Tibial nerve (tissue), 4 donors: Measurements from ENCODE around the gene SLC16A6. TPM values are rescaled to one million over a fixed set of nuclear protein-coding genes. Genes with fewer than 3 reads are reported as not detected.
A peak's percentile ranks its signal among the peaks of the same experiment; 100 is the strongest.

Source experiments
- DNase-seq, 2 donors: peaks; one replicate each; pipeline ENCODE4 v3.0.0-alpha.2; 2019; ENCODE audit warnings: low spot score in 2 of 2
- H3K27ac ChIP-seq, 4 donors: fragments of 200-600 bp; sonication (generic) in 3 of 4; one replicate each; pipeline ENCODE4 v1.5.1; 2017 to 2019; ENCODE audit warnings: mild to moderate bottlenecking in 1 of 4
- H3K27me3 ChIP-seq, 2 donors: fragments of 200-600 bp; sonication (generic) in 1 of 2; one replicate each; pipeline versions ENCODE4 v1.5.1 to v1.6.0; 2017 to 2019
- H3K36me3 ChIP-seq, 3 donors: fragments of 200-600 bp; sonication (generic); one replicate each; pipeline ENCODE4 v1.5.1; 2018 to 2019
- H3K4me1 ChIP-seq, 4 donors: fragments of 200-600 bp; sonication (generic) in 3 of 4; one replicate each; pipeline ENCODE4 v1.5.1; 2017 to 2019
- H3K4me3 ChIP-seq, 4 donors: fragments of 200-600 bp; sonication (generic) in 3 of 4; one replicate each; pipeline ENCODE4 v1.5.1; 2017 to 2019; ENCODE audit warnings: mild to moderate bottlenecking in 1 of 4, moderate library complexity in 1 of 4
- H3K9me3 ChIP-seq, 4 donors: fragments of 200-600 bp; sonication (generic) in 3 of 4; one replicate each; pipeline ENCODE4 v1.5.1; 2017 to 2019
- CTCF ChIP-seq, 5 experiments: fragments of 200-600 bp in 3 of 5; fragments of 450-650 bp in 2 of 5; sonication (generic) in 3 of 5; IDR thresholded peaks; one replicate each; pipeline ENCODE4 v1.5.1; 2016 to 2019; ENCODE audit warnings: antibody characterized with exemption in 5 of 5, mild to moderate bottlenecking in 3 of 5, moderate library complexity in 2 of 5
- EP300 ChIP-seq, 2 donors: sonication (generic); formaldehyde crosslinking; IDR thresholded peaks; one replicate each; pipeline ENCODE4 v1.6.1; 2017; ENCODE audit warnings: antibody characterized with exemption in 2 of 2, mild to moderate bottlenecking in 1 of 2
- POLR2A ChIP-seq, 2 donors: fragments of 450-650 bp; IDR thresholded peaks; one replicate each; pipeline ENCODE4 v1.6.1; 2017; ENCODE audit warnings: antibody characterized with exemption in 2 of 2, mild to moderate bottlenecking in 2 of 2, moderate library complexity in 2 of 2
- WGBS, 2 donors: methylation state at CpG; one replicate each; pipeline ENCODE4 v1.1.5; 2018; 5-methylcytosine and 5-hydroxymethylcytosine counted together
- total RNA-seq, 4 donors: library from RNA; depleted of rRNA; stranded (reverse); fragments of >200 nt; gene quantifications; one replicate each; pipeline ENCODE4 v1.1.0, GENCODE V29; 2016

SLC16A6 gene
- total RNA-seq, 4 donors from 2014 or later = 0.20 to 0.90 TPM; not detected in 2

DNA sequence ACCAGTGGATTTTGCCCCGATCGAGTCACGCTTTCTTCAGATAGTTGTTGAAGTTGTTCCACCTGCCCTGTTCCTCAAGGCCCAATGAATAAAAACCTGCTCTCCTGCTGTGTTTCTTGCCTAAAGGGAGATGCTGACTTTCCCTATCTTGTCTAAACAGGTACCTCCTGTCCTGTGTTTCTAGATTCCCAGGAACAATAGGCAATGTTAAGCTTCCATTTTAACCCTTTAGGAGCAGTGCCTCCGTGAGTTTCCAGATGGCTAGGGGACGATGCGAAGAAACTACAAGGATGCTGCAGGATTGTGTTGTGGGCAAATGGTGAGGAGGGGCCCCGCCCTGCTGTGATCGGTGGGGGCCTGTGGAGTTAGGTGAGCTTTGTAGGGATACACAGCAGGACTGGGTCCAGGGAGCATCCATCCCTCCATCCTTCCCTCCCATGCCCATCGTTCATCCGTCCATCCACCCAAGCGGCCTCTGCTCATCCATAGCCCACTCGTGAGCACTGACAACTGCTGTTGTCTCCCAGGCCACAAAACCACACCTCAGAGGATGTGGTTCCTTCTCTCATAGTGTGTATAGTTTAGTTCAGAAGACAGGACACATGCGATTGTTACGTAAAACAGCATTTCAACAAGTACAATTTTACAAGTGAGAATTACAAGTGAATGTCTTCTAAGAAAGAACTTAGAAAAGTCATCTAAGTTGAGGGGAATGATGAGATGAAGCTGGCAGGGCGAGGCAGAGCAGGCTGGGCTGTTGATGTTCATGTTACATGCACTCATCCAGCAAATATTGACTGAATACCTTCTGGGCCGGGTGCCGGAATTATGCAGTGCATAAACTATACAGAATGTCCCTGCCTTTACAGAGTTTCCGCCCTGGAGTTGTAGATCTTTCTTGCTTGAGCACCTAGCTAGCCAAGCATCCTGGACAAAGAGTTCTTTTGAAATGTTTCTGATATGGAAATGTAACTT is 5.6 kb upstream of the SLC16A6 start:
- no peak overlapping the region for H3K4me3 ChIP-seq
- peaks cover 0 to 5% (median 0%) of the 10 kb centered on the region in 4 donors for H3K9me3 ChIP-seq
- DNase-seq = no peak
- H3K4me1 ChIP-seq = peaks cover 0 to 15% (median 8%) of the 10 kb centered on the region in 4 donors
- TF ChIP-seq EP300 (IDR thresholded peaks at IDR 0.05) (no peak), POLR2A (IDR thresholded peaks at IDR 0.05) (no peak), CTCF (IDR thresholded peaks at IDR 0.05) (no peak)
- peak overlapping the region in 1 of 4 donors; percentile 43 for H3K27ac ChIP-seq
- H3K36me3 ChIP-seq = no peaks in the 10 kb centered on the region
- H3K27me3 ChIP-seq = peaks cover 0 to 25% of the 10 kb centered on the region in 2 donors
- 87 to 92% methylated on average over 18 of the region's 18 CpGs for WGBS, 2 donors

- WGBS, 2 donors = 85 to 90% methylated on average over 7 of the region's 7 CpGs
- H3K27me3 ChIP-seq = peaks cover 0 to 31% of the 10 kb centered on the region in 2 donors
Observed at GRCh38 chr17:68295086-68295485, 4.2 kb upstream of the SLC16A6 start.

DNA sequence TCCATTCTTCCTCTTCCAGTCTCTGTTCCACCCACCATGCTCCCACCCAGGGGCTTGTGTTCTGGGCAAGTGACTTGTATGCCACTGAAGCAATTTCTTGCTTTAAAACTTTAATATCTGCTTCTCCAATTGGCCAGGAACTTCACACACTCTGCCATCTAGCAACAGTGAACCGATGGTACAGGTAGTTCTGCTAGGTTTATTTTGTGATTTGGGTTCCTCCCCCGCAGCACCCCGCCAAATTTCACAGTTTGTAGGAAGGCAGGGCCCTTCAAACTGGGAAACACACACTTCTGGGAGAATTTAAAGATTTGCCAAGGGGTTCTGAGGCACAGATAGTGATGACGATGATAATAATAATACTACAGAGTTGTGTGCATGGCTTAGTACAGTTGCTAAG is 3.7 kb upstream of the SLC16A6 start:
- Histone ChIP-seq H3K27me3 (peaks cover 0 to 35% of the 10 kb centered on the region in 2 donors), H3K9me3 (peaks cover 0 to 5% (median 0%) of the 10 kb centered on the region in 4 donors), H3K4me1 (peaks cover 0 to 31% (median 12%) of the 10 kb centered on the region in 4 donors), H3K36me3 (no peaks in the 10 kb centered on the region), H3K4me3 (no peak overlapping the region), H3K27ac (no peak overlapping the region)
- DNase-seq = no peak
- no peak for TF ChIP-seq CTCF (IDR thresholded peaks at IDR 0.05)
- TF ChIP-seq POLR2A (IDR thresholded peaks at IDR 0.05) = no peak
- TF ChIP-seq EP300 (IDR thresholded peaks at IDR 0.05) = no peak
- WGBS, 2 donors = 86 to 95% methylated on average over 4 of the region's 4 CpGs

More at GRCh38 chr17:68295086-68295485, 4.2 kb upstream of the SLC16A6 start:
- H3K36me3 ChIP-seq = no peaks in the 10 kb centered on the region
- H3K4me3 ChIP-seq = no peak overlapping the region
- H3K27ac ChIP-seq = no peak overlapping the region
- peaks cover 0 to 5% (median 0%) of the 10 kb centered on the region in 4 donors for H3K9me3 ChIP-seq
- TF ChIP-seq CTCF (IDR thresholded peaks at IDR 0.05) = no peak
- TF ChIP-seq POLR2A (IDR thresholded peaks at IDR 0.05) = no peak
- no peak for TF ChIP-seq EP300 (IDR thresholded peaks at IDR 0.05)
- DNase-seq = no peak
- peaks cover 0 to 26% (median 10%) of the 10 kb centered on the region in 4 donors for H3K4me1 ChIP-seq

DNA sequence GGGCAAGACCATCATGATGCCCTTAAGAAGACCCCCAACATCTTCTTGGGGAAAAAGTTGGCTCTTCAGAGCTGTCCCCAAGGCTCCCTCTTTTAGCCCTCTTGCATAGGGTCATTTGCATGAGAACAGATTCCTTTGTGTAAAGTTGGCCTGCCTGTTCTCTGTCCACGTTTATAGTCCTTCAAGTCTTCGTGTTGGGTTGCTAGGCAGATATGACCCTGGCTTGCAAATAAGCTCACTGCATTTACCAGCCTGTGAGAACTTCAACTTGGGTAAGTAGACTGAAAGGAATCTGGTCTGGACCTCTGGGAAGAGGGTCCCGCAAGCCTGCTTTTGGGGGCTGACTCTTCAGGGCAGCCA is 3.2 kb upstream of the SLC16A6 start:
- no peaks in the 10 kb centered on the region for H3K36me3 ChIP-seq
- 43 to 61% methylated on average over 2 to 3 of the region's 3 CpGs for WGBS, 2 donors
- peaks cover 0 to 5% (median 0%) of the 10 kb centered on the region in 4 donors for H3K9me3 ChIP-seq
- DNase-seq = no peak
- no peak overlapping the region for H3K27ac ChIP-seq
- no peak overlapping the region for H3K4me3 ChIP-seq
- no peak for TF ChIP-seq EP300 (IDR thresholded peaks at IDR 0.05)
- TF ChIP-seq CTCF (IDR thresholded peaks at IDR 0.05) = no peak
- no peak for TF ChIP-seq POLR2A (IDR thresholded peaks at IDR 0.05)
- peaks cover 0 to 34% (median 12%) of the 10 kb centered on the region in 4 donors for H3K4me1 ChIP-seq
- peaks cover 0 to 35% of the 10 kb centered on the region in 2 donors for H3K27me3 ChIP-seq
